GM04504 (cell line): Measurements from ENCODE around the gene CAMTA1.

Experiments
- DNase-seq: peaks from one replicate; pipeline ENCODE4 v3.0.0-alpha.2; 2012; ENCODE audit warnings: low read depth

Gene CAMTA1

DNA sequence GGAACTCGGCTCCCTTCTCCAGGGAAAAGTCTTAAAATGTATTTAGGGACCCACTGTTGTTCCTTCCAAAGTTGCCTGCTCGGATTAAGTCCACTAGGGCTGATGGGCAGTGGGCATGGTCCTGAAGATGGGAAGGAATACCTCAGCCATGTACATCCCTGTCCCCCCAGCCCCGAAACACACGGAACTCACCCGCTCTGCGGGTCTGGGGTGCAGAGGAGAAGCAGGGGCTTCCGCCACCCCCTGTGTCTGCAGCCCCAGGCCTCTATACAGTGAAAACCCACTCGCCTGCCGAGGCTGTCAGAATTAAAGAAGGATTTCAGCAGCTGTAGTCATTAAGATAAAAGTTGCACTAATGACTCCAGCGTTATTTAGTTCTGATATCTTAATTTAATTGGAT is 773.2 kb downstream of the CAMTA1 start:
- DNase-seq: no peak

DNA sequence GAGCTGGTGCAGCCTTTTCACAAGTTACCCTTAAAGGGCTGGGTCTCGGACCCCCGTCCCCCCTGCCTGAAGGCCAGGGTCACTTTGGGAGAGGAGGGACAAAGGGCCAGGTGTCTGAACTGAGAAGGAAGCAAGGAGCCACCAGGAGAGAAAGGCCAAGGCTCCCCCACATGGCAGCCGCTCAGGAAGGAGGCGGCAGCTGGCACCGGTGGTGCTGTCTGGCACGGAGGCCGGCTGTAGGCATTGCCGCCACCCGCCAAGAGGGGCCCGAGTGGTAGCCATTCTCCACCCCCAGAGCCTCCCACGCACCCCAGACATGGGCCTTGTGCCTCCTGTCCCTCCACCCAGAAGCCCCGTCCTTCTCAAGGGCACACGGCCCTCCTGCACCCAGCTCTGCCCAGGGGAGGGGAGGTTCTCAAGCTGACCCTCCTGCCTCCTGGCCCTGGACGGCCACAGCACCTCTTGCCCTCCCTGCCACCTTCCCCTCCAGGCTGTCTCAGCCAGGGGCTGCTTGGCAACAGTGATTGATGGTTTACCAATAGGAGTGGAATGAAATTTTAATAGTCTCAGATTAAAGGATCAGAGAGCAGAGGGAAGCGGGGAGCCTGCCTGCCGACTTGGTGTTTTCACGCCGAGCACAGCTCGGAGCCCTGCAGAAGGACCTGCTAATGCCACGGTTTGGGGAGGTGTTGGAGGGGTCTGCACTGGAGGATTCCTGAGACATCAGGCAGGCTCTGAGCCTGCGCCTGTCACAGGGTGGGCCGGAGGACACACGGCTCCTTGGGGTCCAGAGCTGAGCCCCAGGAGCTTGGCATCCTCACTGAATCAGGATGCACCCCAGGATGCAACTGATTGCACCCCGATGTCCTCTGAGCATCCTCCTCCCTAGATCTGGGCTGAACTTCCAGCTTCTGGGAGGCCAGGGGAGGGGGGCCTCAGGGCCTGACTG is 773.9 kb downstream of the CAMTA1 start:
- no peak for DNase-seq

DNA sequence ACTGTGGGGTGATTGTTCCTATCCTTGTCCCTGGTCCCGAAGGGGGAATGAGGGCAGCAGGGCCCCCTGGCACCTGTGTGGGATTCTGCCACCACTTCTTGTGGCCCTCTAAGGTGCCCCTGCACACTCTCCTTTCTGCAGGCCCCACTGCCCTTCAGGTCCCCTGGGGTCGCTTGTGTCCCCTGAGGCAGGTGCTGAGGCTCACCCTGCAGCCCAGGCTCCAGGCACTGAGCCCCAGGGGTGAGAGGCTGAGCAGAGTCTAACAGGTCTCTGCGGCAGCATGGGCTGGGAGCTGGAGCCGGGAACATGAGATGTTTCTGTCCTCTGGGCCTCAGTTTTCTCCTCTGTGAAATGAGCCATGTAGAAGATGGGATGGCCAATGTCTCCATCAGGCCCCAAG is 774.9 kb downstream of the CAMTA1 start:
- DNase-seq: no peak

DNA sequence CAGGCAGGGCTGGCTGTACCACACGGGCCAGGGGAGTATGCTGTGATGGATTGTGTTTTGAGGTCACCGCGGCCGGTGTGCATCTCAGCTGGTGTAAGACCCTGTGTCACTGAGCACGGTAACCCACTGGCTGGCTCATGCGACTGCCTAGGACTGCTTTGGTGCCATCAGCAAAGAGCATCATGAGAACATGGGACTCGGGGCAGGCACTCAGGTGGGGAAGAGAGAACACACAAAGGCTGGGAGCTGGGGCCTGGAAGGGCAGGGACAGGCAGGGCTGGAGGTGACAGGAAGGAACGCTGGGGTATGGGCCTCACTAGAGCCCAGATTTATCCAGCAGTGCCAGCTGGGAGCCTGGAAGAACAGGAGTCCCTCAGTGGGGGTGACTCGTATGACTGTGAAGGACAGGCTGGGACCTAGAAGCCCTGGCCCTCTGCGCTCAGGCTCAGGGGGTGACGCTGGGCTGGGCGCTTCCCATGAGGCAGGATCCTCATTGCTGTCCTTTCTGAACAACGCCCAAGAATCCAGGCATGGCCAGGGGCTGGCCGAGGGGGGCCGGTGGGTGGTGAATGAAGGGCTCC is 775.4 kb downstream of the CAMTA1 start:
- DNase-seq: no peak

DNA sequence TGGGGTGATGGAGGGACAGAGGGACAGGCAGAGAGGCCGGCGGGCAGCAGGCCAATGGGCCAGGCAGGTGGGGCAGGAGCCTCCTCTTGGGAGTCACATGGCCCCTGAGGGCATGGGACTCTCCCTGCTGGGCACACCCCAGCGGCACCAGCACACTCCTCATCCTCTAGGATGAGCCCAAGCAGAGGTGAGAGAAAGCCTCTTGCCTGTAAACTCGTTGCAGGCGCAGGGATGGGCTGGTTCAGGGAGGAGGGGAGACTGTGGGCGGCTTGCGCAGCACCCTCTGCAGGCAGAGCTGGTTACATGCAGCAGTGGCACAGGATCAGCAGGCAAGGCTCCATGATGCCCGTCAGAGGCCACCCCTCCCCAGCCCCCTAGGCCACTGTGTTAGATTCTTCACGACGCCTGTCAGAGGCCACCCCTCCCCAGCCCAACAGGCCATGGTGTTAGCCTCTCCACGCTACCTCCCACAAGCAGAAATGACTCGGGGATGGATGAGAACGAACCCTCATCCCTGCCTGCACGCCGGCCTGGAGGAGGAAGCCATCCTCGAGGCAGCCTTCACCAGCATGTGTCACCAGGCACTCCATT is 776.2 kb downstream of the CAMTA1 start:
- no peak for DNase-seq

DNA sequence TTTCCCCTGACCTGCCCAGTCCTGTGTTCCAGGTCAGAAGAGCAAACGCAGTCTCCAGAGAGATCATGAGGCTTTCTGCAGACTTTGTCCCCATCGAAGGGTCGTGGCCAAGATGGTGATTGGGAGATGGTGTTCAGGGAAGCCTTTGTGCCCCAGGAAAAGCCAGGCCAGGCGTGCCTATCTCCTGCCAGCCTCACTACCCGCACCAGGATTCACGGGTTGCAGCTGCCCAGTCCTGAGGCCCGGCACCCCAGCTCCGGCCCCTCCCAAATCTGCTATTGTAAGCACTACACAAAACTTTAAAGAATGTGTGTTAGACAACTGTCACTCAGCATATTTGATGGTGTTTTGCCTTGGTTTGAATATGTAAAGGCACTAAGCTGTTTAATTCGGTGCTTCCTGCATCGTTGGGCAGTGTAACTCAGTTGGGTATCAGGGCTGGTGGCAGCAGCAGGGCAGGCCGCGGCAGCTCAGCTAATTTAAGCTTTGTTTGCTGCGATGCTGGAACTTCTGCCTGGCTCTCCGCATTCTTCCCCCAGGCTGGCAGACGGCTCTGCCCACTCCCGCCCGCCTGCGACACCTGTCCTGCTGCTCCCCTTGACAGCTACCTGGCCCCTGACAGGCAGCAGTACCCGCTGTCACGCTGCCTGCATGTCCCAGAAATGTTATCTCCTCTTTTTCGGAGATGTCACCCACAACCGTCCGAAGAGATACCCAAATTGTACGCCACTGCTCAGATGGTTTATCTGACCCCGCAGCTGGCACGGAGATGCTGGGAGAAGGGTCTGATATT is 776.9 kb downstream of the CAMTA1 start:
- no peak for DNase-seq

DNA sequence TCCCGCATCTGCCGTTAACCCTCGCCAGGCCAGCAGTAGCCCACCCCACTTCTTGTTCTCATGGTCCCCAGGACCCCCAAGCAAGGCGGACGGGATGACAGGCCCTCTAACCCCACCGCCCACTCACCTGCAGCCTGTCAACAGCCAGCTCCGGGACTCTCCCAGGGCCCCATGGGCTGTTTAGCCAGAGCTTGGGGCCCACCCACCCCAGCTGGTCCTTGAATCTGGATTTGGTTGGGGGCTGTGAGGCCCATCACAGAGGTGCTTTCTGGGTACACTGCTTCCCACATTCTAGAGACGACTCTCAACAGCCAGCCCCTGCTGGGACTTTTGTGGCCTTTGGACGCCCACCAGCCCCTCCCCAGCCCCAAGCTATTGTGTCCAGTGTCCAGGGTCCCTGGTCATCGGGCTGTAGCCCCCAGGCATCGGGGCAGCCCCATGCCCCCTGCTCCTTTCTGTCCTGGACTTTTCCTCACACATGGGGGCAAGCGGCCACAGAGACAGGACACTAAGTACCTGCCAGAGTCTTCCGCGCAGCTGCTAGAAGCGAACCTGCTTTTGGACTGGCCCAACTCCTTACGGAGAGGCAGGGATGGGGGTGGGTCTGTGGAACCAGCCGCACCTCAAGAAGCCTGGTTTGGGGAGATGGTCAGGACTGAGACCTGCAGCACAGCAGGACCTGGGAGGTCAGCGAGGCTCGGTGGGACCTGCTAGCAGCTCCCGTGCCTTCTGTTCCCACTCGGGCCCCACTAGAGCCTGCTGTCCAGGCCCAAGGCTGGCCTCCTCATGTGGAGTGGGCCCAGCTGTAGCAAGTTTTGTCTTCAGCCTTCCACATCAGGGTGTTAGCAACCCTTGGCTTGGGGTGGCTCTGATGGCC is 777.7 kb downstream of the CAMTA1 start:
- no peak for DNase-seq

DNA sequence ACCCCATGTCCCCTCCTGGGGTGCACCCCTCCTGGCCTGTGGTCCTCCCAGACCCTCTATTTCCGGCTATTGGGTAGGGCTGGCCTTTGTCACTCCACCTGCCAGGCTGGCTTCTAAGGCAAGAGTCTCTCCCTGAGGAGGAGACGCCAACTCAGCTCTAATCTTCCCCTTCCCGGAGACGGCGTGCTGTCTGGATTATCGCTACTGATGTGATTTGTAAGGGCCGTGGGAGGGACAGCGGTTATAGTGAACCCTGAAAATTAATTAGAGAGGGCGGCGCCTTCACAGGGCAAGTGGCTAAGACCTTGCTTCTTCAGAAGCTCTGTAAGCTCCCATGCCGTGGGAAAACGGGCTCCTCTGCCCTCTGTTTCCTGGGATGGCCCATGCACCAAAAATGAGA is 778.9 kb downstream of the CAMTA1 start:
- DNase-seq: no peak

DNA sequence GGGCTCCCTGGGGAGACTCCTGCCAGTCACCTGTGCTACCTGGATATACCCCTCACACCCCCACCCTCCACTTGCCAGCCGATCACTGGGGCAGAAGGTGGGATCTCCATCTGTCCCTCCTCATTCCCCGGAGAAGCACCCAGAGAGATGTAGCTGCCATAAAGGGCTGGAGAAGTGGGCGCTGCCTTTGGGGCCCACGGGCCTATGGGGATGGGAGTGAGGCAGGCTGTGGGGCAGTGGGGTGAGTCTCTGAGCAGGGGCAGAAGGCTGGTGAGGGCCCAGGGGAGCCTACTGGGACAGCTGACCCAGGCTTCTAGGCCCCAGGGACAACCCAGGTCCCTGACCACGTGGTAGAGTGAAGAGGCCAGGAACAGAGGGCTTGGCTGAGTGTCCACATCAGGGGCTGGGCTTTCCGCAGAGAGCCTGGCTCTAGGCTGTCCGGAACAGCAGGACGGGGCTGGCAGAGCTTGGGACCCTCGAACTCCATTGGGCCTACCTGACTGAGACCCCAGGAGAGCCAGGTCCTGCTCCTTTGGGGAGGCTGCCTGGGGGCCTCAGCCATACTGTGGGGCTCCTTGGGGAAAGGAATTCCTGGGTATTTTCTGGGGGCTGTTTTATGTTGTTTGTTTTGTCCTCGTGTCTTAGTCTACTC is 780.0 kb downstream of the CAMTA1 start:
- no peak for DNase-seq

DNA sequence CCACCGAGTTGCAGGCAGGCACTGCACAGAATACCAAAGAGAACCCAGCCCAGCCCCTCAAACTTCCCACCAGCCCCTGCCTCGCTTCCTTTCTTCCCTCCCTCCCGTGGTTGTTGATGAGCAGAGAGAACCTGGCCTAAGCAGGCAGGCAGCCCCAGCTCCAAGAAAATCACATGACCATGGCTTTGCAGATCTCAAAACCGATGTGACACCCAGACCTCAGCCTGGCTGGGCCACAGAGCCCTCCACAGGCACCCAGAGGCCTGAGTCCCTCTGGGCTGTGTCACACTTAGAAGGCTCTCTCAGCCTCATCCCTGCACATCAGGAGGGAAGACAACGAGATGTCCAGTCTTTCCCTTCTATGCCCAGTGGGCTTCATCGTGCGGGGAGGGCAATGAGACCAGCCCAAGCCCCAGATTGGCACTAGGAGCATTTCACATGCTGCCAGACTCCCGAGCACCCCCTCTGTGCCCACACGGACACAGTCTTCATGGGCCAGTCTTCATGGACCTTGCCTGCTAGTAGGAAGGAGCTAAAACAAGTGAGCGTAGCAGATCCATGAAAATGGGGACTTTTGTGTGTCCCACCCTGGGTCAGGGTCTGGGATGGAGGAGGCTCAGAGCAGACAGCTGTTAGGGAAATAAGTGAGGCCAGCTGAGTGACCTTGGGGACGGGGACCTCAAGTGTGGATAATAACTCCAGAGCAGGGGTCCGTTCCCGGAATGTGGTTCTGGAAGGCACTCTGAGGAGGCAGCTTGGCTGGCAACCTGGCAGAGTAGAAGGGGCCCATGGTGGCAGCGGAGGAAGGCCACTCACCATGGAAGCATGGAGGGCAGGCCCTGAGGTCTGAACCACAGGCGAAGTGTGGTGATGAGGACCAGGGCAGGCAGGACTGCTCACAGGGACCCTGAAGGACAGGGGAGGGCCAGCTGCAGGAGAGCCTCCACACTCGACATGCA is 781.4 kb downstream of the CAMTA1 start:
- no peak for DNase-seq

DNA sequence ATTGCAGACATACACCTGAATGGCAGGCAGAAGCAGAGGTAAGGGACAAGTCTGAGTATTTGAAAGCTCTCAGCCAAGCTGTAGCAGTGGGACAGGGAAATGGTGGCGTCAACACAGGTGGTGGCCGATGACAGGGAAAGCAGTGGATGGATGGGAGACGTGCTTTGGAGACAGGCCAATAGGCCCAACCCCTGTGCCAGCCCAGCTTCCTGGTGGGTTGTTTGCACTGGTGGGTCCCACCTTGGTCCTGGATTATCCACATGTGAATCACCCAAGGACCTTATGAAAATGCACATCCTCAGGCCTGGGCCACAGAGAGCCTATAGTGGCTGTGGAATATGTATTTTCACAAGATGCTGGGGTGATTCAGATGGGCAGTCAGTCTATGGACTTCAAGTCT is 782.1 kb downstream of the CAMTA1 start:
- no peak for DNase-seq

DNA sequence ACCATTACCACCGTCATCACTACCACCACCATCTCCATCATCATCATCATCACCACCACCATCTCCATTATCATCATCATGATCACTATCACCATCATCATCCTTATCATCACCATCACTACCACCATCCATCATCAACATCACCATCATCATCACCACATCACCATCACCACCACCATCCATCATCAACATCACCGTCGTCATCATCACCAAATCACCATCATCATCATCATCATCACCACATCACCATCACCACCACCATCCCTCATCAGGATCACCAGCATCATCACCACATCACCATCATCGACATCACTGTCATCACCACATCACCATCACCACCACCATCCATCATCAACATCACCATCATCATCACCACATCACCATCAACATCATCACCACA is 782.8 kb downstream of the CAMTA1 start:
- DNase-seq: no peak

DNA sequence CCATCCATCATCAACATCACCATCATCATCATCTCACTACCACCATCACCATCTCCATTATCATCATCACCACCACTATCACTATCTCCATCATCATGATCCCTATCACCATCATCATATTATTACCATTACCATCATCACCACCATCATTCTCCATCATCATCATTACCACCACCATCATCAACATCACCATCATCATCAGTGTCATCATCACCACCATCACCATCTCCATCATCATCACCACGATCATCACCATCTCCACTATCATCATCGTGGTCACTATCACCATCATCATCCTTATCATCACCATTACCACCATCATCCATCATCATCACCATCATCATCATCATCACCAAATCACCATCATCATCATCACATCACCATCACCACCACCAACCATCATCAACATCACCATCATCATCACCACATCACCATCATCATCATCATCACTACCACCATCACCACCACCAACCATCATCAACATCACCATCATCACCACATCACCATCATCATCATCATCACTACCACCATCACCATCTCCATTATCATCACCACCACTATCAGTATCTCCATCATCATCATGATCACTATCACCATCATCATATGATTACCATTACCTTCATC is 783.8 kb downstream of the CAMTA1 start:
- DNase-seq: no peak

DNA sequence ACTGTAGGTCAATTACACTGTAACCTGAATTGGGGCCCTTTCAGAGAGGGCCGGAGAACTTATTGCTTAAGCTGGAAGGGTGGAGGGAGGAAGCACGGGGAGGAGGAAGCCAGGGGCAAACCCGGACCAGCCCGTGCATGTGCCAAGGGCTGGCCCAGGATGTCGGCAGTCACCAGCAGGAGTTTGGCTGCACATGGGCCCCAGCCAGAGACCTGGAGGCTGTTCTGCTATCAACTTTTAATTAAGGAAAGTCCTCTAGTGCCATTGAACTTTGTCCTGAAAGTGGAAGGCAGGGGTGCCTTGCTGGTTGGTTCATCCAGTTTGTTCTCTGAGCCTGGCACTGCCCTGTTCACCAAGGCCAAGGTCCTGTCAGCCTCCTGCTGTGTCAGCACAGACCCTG is 785.1 kb downstream of the CAMTA1 start:
- no peak for DNase-seq

DNA sequence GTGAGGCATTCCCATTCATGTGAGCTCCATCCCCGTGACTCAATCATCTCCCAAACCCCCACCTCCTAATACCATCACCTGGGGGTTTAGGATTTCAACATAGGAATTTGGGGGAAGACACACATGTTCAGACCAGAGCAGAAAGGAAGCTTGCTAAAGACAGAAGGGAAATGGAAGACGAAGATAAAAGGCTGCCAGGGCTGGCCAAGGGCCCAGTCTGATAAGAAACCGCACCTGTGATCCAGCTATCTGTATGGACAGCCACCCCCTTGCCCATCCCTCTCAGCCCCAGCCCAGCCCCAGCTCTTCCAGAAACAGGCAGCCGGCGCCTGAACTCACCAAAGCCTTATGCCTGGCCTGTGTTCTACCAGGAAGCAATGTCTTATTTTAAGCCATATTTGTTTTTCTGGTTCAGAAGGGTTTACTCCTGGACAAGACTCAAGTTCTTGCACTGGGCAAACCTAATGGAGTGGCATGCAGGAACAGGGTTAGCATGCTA is 787.4 kb downstream of the CAMTA1 start:
- DNase-seq: no peak

DNA sequence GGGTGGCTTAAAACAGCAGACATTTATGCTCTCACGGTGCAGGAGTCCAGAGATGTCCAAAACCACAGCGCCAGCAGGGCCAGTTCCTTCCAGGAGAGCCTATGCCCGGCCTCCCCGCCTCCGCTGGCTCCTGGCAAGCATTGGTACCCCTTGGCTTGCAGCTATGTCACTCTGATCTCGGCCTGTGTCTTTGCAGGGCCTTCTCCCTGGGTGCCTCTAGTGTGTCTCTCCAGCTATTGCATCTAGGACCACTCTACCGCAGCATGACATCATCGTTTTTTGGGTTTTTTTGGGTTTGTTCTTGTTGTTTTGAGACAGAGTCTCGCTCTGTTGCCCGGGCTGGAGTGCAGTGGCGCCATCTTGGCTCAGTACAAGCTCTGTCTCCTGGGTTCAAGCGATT is 788.2 kb downstream of the CAMTA1 start:
- no peak for DNase-seq

DNA sequence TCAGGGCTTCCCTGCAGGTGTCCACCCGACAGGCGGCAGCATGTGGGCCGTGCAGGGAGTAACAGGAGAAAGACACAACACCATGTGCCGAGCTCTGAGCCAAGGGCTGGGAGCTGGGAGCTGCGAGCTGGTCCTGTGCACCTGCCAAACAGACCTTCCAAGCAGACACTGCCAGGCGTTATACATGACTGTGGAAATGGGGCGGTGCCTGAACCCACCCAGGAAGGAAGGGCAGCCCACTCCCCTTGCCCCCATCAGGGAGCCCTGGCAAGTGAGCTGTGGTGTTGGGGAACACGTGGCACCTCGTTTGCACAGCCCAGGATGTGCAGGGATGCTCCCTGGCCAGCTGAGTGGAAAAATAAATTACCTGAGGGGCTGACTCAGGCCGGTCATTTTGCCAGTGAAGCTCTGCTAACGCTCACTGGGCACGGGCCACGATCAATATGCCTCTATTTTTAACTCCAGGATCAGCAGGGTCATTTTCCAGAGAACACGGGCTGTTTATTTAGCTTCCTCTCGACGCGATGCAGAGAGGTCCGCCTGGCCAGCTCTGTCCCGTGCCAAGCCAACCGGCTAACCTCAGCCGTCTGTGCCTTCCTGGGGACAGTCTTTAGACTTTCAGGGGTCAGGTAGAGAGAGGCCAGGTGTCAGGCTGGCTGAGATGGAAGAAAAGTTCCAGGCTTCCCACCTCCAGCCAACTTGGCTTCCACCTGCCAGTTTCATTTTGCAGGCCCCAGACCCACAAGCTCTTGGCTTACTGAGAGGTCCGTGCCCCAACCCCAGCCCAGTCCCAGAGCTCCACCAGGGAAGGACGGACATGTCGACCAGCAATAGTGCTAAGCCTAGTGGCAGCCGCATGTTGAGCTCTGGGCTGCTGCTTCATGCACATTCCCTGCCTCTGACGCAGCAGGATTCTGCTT is 789.1 kb downstream of the CAMTA1 start:
- no peak for DNase-seq

DNA sequence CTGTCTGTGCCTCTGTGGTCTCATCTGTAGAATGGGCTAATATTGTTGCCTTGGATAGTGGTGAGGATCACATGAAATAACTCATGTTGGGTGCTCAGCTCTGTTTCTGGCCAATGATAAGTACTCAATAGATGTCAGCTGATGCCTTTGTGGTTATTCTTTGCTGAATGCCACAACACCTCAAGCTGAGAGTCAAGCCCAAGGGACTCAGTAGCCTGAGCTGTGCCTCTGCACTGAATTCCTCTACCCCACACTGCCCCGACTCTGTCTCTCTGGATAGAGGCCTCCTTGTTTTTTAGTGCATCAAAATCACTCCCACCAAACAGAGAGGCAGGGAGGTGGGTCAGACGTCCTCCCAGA is 789.8 kb downstream of the CAMTA1 start:
- DNase-seq: no peak
